IPS-20b (cell line): ENCODE results near the gene P4HTM.
A peak's percentile ranks its signal among the peaks of the same experiment; 100 is the strongest.

Source experiments
- H3K27ac ChIP-seq: one replicate; pipeline ENCODE4 v1.5.1; 2013; ENCODE audit warnings: low read length
- H3K27me3 ChIP-seq: 2 replicates; pipeline ENCODE4 v1.6.1; 2013; ENCODE audit warnings: mild to moderate bottlenecking, low read length, inconsistent platforms; ENCODE audit not compliant: insufficient read depth
- H3K36me3 ChIP-seq: 2 replicates; pipeline ENCODE4 v1.6.1; 2013; ENCODE audit warnings: low read depth, mild to moderate bottlenecking, inconsistent platforms, low read length, moderate library complexity; ENCODE audit not compliant: insufficient read depth
- H3K4me1 ChIP-seq: 2 replicates; pipeline ENCODE4 v1.6.1; 2013; ENCODE audit warnings: mild to moderate bottlenecking, control low read depth, inconsistent platforms, low read length, moderate library complexity; ENCODE audit not compliant: insufficient read depth
- H3K4me3 ChIP-seq: 2 replicates; pipeline ENCODE4 v1.5.1; 2013; ENCODE audit warnings: mild to moderate bottlenecking, low read length, inconsistent platforms
- H3K9ac ChIP-seq: 2 replicates; pipeline ENCODE4 v1.6.1; 2013; ENCODE audit warnings: low read depth, mild to moderate bottlenecking, inconsistent platforms, low read length, moderate library complexity
- H3K9me3 ChIP-seq: 2 replicates; pipeline ENCODE4 v1.6.1; 2013; ENCODE audit warnings: mild to moderate bottlenecking, low read depth, low read length, inconsistent platforms; ENCODE audit not compliant: insufficient read depth

P4HTM gene

GRCh38 chr3:49013738-49014660 lies 24.0 kb downstream of the P4HTM start:
- Histone ChIP-seq H3K9ac (no peak overlapping the region), H3K4me1 (no peaks in the 10 kb centered on the region; the same call in 1 of the 2 replicates), H3K27ac (no peak overlapping the region), H3K36me3 (peaks cover 66% of the 10 kb centered on the region), H3K4me3 (no peak overlapping the region), H3K27me3 (no peaks in the 10 kb centered on the region), H3K9me3 (no peaks in the 10 kb centered on the region)

DNA sequence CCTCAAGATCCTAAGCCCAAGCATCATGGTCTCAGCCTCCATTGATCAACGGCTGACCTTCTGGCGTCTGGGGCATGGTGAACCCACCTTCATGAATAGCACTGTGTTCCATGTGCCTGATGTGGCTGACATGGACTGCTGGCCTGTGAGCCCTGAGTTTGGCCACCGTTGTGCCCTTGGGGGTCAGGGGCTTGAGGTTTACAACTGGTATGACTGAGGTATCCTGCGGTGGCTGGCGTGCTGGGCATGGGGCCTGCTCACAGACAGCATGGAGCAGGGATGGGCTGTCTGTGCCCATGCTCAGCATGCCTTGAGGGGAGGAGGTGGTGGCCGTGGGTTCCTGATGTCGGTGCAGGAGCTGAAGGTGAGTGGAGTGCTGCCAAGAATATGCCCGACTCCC lies 25.0 kb downstream of the P4HTM start:
- H3K4me3 ChIP-seq: no peak overlapping the region
- H3K36me3 ChIP-seq: peaks cover 60% of the 10 kb centered on the region
- no peaks in the 10 kb centered on the region; the same call in 1 of the 2 replicates for H3K4me1 ChIP-seq
- no peak overlapping the region for H3K27ac ChIP-seq
- H3K9me3 ChIP-seq: no peaks in the 10 kb centered on the region
- H3K9ac ChIP-seq: no peak overlapping the region
- H3K27me3 ChIP-seq: no peaks in the 10 kb centered on the region

DNA sequence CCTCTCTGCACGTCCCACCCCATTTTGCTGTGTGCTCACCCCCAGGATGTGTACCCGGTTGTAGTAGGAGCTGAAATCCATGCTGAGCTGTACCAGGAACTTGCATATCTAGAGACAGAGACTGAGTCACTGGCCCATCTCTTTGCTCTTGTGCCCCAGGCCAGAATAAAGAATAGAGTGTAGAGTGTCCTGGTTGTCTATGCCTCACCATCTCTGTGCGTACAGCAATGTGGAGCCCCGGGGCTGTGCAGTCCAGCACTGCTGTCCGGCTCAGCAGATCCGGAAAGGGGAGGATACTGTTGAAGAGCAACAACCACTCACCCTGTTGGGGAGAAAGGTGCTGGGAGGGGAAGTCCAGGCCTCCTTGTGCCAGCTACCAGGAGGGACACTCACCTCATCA lies 25.7 kb downstream of the P4HTM start:
- Histone ChIP-seq H3K4me1 (no peaks in the 10 kb centered on the region; the same call in 1 of the 2 replicates), H3K27me3 (no peaks in the 10 kb centered on the region), H3K9me3 (no peaks in the 10 kb centered on the region), H3K9ac (no peak overlapping the region), H3K36me3 (peaks cover 60% of the 10 kb centered on the region), H3K4me3 (no peak overlapping the region), H3K27ac (no peak overlapping the region)

GRCh38 chr3:49016414-49017228 lies 26.6 kb downstream of the P4HTM start:
- peak overlapping the region; percentile 77; the same call in 1 of the 2 replicates for H3K4me3 ChIP-seq
- H3K36me3 ChIP-seq: peaks cover 53% of the 10 kb centered on the region
- H3K27ac ChIP-seq: no peak overlapping the region

DNA sequence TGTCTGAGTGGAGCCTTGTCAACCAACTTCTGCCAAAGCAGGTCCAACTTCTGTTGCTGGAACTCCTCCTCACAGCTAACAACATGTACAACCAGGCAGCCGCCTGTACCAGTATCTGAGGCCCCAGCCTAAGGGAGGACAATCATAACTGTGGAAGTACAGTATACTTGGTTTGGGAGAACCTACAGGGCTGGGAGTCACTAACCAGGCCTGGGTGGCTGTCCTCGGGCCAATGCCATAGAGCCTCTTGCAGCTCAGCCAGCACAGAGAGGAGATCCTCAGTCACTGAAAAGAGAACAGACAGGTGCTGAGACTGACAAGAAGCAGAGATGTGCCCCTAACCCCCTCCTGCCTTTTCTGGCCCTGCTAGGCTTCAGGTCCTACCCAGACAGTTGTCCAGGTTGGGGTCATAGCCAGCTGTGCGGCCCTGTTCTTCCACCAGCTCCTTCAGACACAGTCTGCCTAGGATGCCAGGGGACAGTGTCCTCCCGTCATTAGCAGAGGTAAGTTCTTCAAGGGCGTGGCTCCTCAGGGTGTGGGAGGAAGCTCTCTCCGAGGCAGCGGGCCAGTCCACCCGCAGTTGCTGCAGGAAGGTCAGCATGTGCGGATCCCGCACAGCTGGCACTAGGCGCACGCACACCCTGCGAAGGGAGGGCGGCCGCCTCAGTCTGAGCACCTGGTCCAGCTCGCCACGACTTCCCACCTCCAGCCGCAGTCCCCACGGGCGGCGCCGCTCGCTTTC lies 27.4 kb downstream of the P4HTM start:
- H3K27ac ChIP-seq: no peak overlapping the region
- H3K9ac ChIP-seq: peak overlapping the region; percentile 79

More at GRCh38 chr3:49016414-49017228, 26.6 kb downstream of the P4HTM start:
- Histone ChIP-seq H3K4me1 (no peaks in the 10 kb centered on the region; the same call in 1 of the 2 replicates), H3K27me3 (no peaks in the 10 kb centered on the region), H3K9me3 (no peaks in the 10 kb centered on the region), H3K9ac (no peak overlapping the region)

DNA sequence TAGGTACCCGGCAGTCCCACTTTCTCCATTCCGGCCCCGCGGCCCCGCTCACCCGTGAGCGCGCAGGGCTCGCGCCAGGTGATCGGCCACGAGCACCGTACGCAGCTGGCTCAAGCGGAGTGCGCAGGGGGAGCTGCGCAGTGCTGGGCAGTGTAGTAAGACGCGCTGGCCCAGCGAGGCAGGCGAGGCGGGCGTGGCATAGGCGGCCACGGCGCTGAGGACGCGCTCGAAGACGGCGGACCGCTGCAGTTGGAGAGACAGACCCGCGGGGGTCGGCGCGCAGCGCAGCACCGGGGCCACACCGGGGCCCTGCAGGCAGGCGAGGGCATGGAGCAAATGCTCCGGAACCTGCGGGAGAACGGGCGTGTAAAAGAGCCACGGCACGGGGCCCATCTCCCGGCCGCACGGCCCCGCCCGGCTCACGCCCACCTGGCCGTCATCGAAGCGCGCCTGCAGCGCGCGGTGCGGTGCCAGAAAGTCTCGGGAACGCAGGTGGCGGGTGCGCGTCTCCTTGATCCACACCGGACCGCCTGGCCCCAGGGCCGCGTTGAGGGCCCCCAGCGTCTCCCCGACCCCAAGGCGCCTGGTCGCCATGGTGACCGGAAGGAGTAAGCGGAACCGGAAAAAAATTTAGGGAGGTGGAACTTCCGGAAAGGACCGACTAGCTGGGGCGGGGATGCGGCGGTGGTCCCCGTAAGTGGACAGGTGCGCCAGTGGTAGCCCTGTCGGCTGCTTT lies 28.1 kb downstream of the P4HTM start, which contains the start of gene DALRD3:
Gene DALRD3, minus strand, starts transcription at position 610 of the 736 bp plus-strand sequence. Its CDS starts 16 bp downstream, at position 594.
- Histone ChIP-seq H3K9ac (peak within 1 kb of the TSS; percentile 79), H3K9me3 (no peaks in the 10 kb centered on the region), H3K4me3 (peak within 1 kb of the TSS; percentile 77), H3K36me3 (peaks cover 41% of the 10 kb centered on the region), H3K27ac (no peak within 1 kb of the TSS), H3K27me3 (no peaks in the 10 kb centered on the region), H3K4me1 (no peaks in the 10 kb centered on the region; the same call in 1 of the 2 replicates)

More for the DNA sequence above, 27.4 kb downstream of the P4HTM start:
- Histone ChIP-seq H3K27me3 (no peaks in the 10 kb centered on the region), H3K4me1 (no peaks in the 10 kb centered on the region; the same call in 1 of the 2 replicates), H3K36me3 (peaks cover 46% of the 10 kb centered on the region), H3K4me3 (peak overlapping the region; percentile 77), H3K9me3 (no peaks in the 10 kb centered on the region)

DNA sequence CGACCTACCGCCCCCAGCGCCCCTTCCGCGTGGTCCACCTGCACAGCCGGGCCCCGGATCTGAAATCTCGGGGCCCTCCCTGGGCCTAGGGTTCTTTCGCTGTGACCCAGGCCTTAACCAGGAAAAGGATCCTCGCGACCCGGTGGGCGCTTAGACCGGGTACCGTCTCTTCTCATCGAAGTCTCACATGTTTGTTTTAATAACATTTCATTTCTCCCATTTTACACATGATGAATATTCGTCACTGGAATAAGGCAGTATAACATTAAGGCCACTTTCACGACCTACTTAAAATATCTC lies 28.6 kb downstream of the P4HTM start:
- Histone ChIP-seq H3K36me3 (peaks cover 41% of the 10 kb centered on the region), H3K4me3 (peak overlapping the region; percentile 77), H3K27ac (no peak overlapping the region), H3K4me1 (no peaks in the 10 kb centered on the region; the same call in 1 of the 2 replicates), H3K27me3 (no peaks in the 10 kb centered on the region), H3K9me3 (no peaks in the 10 kb centered on the region), H3K9ac (peak overlapping the region; percentile 79; the same call in 1 of the 2 replicates)

GRCh38 chr3:49019941-49020329 lies 29.9 kb downstream of the P4HTM start:
- Histone ChIP-seq H3K9ac (peak overlapping the region; percentile 94; the same call in 1 of the 2 replicates), H3K9me3 (no peaks in the 10 kb centered on the region), H3K4me1 (no peaks in the 10 kb centered on the region; the same call in 1 of the 2 replicates), H3K27me3 (no peaks in the 10 kb centered on the region), H3K27ac (no peak overlapping the region), H3K36me3 (peaks cover 41% of the 10 kb centered on the region), H3K4me3 (peak overlapping the region; percentile 98)

- Histone ChIP-seq H3K27me3 (no peaks in the 10 kb centered on the region), H3K9me3 (no peaks in the 10 kb centered on the region), H3K9ac (peak overlapping the region; percentile 94), H3K4me3 (peak overlapping the region; percentile 98), H3K4me1 (no peaks in the 10 kb centered on the region; the same call in 1 of the 2 replicates), H3K27ac (peak overlapping the region; percentile 92), H3K36me3 (peaks cover 41% of the 10 kb centered on the region)
Measured at GRCh38 chr3:49020330-49021212, 30.5 kb downstream of the P4HTM start.

- H3K36me3 ChIP-seq: peaks cover 41% of the 10 kb centered on the region
- H3K4me1 ChIP-seq: no peaks in the 10 kb centered on the region; the same call in 1 of the 2 replicates
- H3K27me3 ChIP-seq: no peaks in the 10 kb centered on the region
- H3K4me3 ChIP-seq: peak overlapping the region; percentile 98
- peak overlapping the region; percentile 94 for H3K9ac ChIP-seq
- peak overlapping the region; percentile 92 for H3K27ac ChIP-seq
- no peaks in the 10 kb centered on the region for H3K9me3 ChIP-seq
Measured at GRCh38 chr3:49021213-49021812, 31.3 kb downstream of the P4HTM start.
